ENCODE results near the gene ARID5B. TPM values are rescaled to one million over a fixed set of nuclear protein-coding genes. Genes with fewer than 3 reads are reported as not detected.

The ARID5B gene
- total and polyA plus RNA-seq, 2 donors (not counting 3 experiments of a cell fraction or from before 2014, with no cell fraction given): 5.6 to 8.9 TPM

- Histone ChIP-seq H3K27me3 (ENCODE audit: control insufficient read depth in 2 of 2, insufficient read depth in 2 of 2, low read length in 2 of 2) (no peaks in the 10 kb centered on the region), H3K4me2 (ENCODE audit: insufficient read depth, low read length) (no peak overlapping the region), H4K20me1 (replicated peaks; ENCODE audit: control insufficient read depth, extremely low read depth, insufficient read depth, low read length) (no peaks in the 10 kb centered on the region), H3K9me1 (replicated peaks; ENCODE audit: control insufficient read depth, extremely low read depth, insufficient read depth, low read length) (no peaks in the 10 kb centered on the region), H3K4me3 (replicated peaks in 1 of 3; ENCODE audit: insufficient read depth in 1 of 3, low read depth in 1 of 3, low read length in 3 of 3) (no peak overlapping the region), H3K36me3 (ENCODE audit: control insufficient read depth in 2 of 2, extremely low read depth in 1 of 2, insufficient read depth in 2 of 2, low read length in 2 of 2) (no peaks in the 10 kb centered on the region), H3K4me1 (ENCODE audit: control insufficient read depth, extremely low read depth, insufficient read depth, low read length) (peaks cover 23% of the 10 kb centered on the region), H3K9me3 (replicated peaks; ENCODE audit: control insufficient read depth, insufficient read depth, low read length) (no peaks in the 10 kb centered on the region), H3K79me2 (ENCODE audit: control insufficient read depth, insufficient read depth, low read length) (no peaks in the 10 kb centered on the region), H2AFZ (ENCODE audit: low read depth, low read length) (no peak overlapping the region), H3K27ac (ENCODE audit: insufficient read depth, low read depth, low read length) (no peak overlapping the region), H3K9ac (replicated peaks; ENCODE audit: extremely low read depth, insufficient read depth, low read length) (no peak overlapping the region)
- dilution Hi-C loops (cut with MboI; ENCODE audit: extremely low pct_ligation_motif_present, low sequenced_read_pairs): no loop called here
- DNase-seq (ENCODE audit: low read depth, low spot score) (no peak), FAIRE-seq (no peak)
- TF ChIP-seq JUN (IDR thresholded peaks at IDR 0.05; ENCODE audit: borderline replicate concordance, insufficient read depth, insufficient read length, low read depth): no peak
- no peak for TF ChIP-seq MYC (IDR thresholded peaks at IDR 0.05; ENCODE audit: low read depth, low read length)
- intact Hi-C loops (cut with micrococcal nuclease): loop anchor here (2.0 kb wide), 2 partner anchors 158 to 250 kb away; no protein-coding TSS in a partner anchor
- no TSS peak for BruUV-seq (replicated peaks)
- POLR2A ChIA-PET: no interaction called here
- CTCF ChIA-PET: no interaction called here
These were observed 93.7 kb downstream of the ARID5B start for GRCh38 chr10:61995220-61995503.

- Histone ChIP-seq H3K4me1 (ENCODE audit: control insufficient read depth, extremely low read depth, insufficient read depth, low read length) (peaks cover 4% of the 10 kb centered on the region), H3K4me3 (replicated peaks in 1 of 3; ENCODE audit: insufficient read depth in 1 of 3, low read depth in 1 of 3, low read length in 3 of 3) (no peak overlapping the region), H3K9me3 (replicated peaks; ENCODE audit: control insufficient read depth, insufficient read depth, low read length) (no peaks in the 10 kb centered on the region), H3K27ac (ENCODE audit: insufficient read depth, low read depth, low read length) (no peak overlapping the region), H3K9ac (replicated peaks; ENCODE audit: extremely low read depth, insufficient read depth, low read length) (no peak overlapping the region), H3K9me1 (replicated peaks; ENCODE audit: control insufficient read depth, extremely low read depth, insufficient read depth, low read length) (no peaks in the 10 kb centered on the region), H3K36me3 (ENCODE audit: control insufficient read depth in 2 of 2, extremely low read depth in 1 of 2, insufficient read depth in 2 of 2, low read length in 2 of 2) (no peaks in the 10 kb centered on the region), H3K79me2 (ENCODE audit: control insufficient read depth, insufficient read depth, low read length) (no peaks in the 10 kb centered on the region), H3K4me2 (ENCODE audit: insufficient read depth, low read length) (no peak overlapping the region), H4K20me1 (replicated peaks; ENCODE audit: control insufficient read depth, extremely low read depth, insufficient read depth, low read length) (no peaks in the 10 kb centered on the region), H2AFZ (ENCODE audit: low read depth, low read length) (no peak overlapping the region), H3K27me3 (ENCODE audit: control insufficient read depth in 2 of 2, insufficient read depth in 2 of 2, low read length in 2 of 2) (no peaks in the 10 kb centered on the region)
- intact Hi-C loops (cut with micrococcal nuclease): no loop called here
- FAIRE-seq (no peak), DNase-seq (ENCODE audit: low read depth, low spot score) (no peak)
- TF ChIP-seq POLR2AphosphoS5 (IDR thresholded peaks at IDR 0.05; ENCODE audit: insufficient read depth, low read depth, low read length) (no peak), POLR2A (IDR thresholded peaks at IDR 0.05; ENCODE audit: low read depth, low read length) (no peak), EZH2 (IDR thresholded peaks at IDR 0.05; ENCODE audit: borderline replicate concordance, low read depth, low read length, severe bottlenecking) (no peak), MYC (IDR thresholded peaks at IDR 0.05; ENCODE audit: low read depth, low read length) (no peak), JUN (IDR thresholded peaks at IDR 0.05; ENCODE audit: borderline replicate concordance, insufficient read depth, insufficient read length, low read depth) (no peak), CTCF (IDR thresholded peaks at IDR 0.05; ENCODE audit: extremely low read depth in 1 of 2, insufficient read depth in 1 of 2, low read depth in 1 of 2, low read length in 2 of 2) (no peak), MAX (IDR thresholded peaks at IDR 0.05; ENCODE audit: insufficient read depth, insufficient read length) (no peak), GATA2 (IDR thresholded peaks at IDR 0.05; ENCODE audit: insufficient read depth, insufficient read length, low read depth, low read length) (no peak), FOS (IDR thresholded peaks at IDR 0.05; ENCODE audit: borderline replicate concordance, insufficient read depth, low read length) (no peak)
- BruUV-seq (replicated peaks): no TSS peak
- dilution Hi-C loops (cut with MboI; ENCODE audit: extremely low pct_ligation_motif_present, low sequenced_read_pairs): no loop called here
- ChIA-PET CTCF (no interaction called here), POLR2A (no interaction called here)
These were observed 97.4 kb downstream of the ARID5B start for GRCh38 chr10:61998937-61999336.

Measured in endothelial cell of umbilical vein (primary cell).